Fibroblast of mammary gland (primary cell): ENCODE data around the gene LRRC1.

Experiments
- DNase-seq: peaks from one replicate; pipeline ENCODE4 v3.0.0-alpha.2; 2010; ENCODE audit warnings: low read depth
- H3K4me3 ChIP-seq: 2 replicates; pipeline ENCODE4 v1.5.1; 2011; ENCODE audit warnings: low read depth, mild to moderate bottlenecking, low read length, moderate library complexity; ENCODE audit not compliant: control insufficient read depth
- TF ChIP-seq, protein P1 (sequence below): conservative IDR thresholded peaks from 2 replicates; pipeline ENCODE4 v1.5.1; 2011; ENCODE audit warnings: low read depth, low read length, inconsistent platforms; ENCODE audit not compliant: control insufficient read depth, insufficient read depth

LRRC1 gene

DNA sequence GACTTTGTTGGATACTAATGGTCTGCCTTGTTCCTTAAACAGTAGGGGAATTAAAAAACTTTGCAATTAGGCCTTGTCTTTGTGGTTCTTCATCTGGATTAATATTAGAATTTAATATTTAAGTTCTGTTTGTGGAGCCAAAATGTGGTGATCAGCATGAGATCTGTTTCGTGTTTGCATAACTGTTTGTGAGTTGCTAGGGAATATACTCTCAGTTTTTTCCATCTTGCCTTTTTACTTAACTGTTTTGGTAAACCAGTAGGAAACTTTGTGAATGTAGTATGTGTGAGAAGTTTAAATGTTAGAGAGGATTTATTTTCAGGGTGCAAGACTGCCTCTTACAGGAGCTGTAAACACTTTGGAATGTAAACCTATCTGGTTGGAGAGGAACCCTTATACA is 35.6 kb downstream of the LRRC1 start:
- DNase-seq = no peak
- no peak overlapping the region for H3K4me3 ChIP-seq
- TF ChIP-seq, protein P1, sequence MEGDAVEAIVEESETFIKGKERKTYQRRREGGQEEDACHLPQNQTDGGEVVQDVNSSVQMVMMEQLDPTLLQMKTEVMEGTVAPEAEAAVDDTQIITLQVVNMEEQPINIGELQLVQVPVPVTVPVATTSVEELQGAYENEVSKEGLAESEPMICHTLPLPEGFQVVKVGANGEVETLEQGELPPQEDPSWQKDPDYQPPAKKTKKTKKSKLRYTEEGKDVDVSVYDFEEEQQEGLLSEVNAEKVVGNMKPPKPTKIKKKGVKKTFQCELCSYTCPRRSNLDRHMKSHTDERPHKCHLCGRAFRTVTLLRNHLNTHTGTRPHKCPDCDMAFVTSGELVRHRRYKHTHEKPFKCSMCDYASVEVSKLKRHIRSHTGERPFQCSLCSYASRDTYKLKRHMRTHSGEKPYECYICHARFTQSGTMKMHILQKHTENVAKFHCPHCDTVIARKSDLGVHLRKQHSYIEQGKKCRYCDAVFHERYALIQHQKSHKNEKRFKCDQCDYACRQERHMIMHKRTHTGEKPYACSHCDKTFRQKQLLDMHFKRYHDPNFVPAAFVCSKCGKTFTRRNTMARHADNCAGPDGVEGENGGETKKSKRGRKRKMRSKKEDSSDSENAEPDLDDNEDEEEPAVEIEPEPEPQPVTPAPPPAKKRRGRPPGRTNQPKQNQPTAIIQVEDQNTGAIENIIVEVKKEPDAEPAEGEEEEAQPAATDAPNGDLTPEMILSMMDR = no peak

- TF ChIP-seq, protein P1 = no peak
- no peak for DNase-seq
- H3K4me3 ChIP-seq = no peak overlapping the region
Measured at GRCh38 chr6:53831081-53831869, 36.5 kb downstream of the LRRC1 start.

DNA sequence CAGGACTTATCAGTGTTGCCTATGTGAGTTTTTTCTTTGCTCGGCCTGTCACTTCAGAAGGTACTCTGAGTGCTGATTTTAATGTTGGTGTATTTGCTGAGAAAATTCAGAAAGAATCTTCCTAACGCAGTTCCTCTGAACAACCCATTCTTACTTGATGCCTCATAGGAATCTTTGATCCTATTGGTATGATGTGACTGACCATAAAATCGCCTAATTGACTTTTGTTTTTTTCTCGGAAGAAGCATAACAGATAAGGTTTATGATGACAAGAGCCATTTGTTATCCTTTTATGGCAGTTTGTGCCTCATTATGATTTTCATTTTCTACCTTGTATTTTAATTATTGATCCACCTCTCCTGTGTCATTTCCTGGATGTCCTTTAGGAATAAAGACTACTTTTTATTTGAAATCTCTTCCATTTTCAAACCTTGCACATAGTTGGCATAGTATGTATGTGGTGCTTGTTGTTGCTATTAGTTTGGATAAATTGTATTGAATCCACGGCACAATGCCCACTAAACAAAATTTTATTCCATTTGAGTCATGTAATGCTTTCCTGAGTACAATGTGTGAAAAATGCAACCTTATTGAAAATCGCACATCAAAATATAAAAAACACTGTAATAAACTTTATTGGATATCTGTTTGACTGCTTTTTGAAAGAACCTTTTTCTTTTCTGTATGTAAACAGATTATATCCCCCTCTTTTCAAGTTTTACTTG is 37.3 kb downstream of the LRRC1 start:
- TF ChIP-seq, protein P1 = no peak
- DNase-seq = no peak
- H3K4me3 ChIP-seq = no peak overlapping the region

DNA sequence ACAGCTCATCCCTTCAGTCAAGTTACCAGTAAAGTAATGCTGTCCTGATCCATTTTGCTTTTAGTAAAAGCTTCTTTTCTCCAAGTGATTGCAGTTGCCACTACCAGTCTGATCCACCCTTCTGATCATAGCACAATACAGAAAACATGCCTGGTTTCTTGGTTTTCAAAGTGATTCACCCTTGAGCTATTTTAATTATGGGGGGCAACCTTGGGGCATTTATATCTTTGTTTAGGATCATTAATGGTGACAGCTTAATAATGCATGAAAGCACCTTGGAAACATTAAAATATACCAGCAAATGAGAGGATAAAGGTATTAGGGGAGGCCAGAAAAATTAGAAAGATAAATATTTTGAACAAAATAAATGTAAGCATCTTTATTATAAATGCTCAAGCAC is 38.4 kb downstream of the LRRC1 start:
- no peak for DNase-seq
- TF ChIP-seq, protein P1 = no peak
- H3K4me3 ChIP-seq = no peak overlapping the region

GRCh38 chr6:53834132-53834531 is 39.3 kb downstream of the LRRC1 start:
- DNase-seq = no peak
- TF ChIP-seq, protein P1 = no peak
- no peak overlapping the region for H3K4me3 ChIP-seq

GRCh38 chr6:53837865-53838769 is 43.3 kb downstream of the LRRC1 start:
- TF ChIP-seq, protein P1 = no peak
- H3K4me3 ChIP-seq = no peak overlapping the region
- no peak for DNase-seq
